HFF-Myc (cell line): ENCODE results near the gene SCN5A.

ENCODE experiments used
- DNase-seq: peaks from one replicate; pipeline ENCODE4 v3.0.0-alpha.2; 2011; ENCODE audit warnings: low read depth; ENCODE audit errors: extremely low read depth
- H3K4me3 ChIP-seq: replicated peaks from 2 replicates; pipeline ENCODE4 v1.5.1; 2011; ENCODE audit warnings: low read depth, mild to moderate bottlenecking, control low read depth, low read length
- TF ChIP-seq, protein P1 (sequence below): IDR thresholded peaks from 2 replicates; pipeline ENCODE4 v1.5.1; 2012; ENCODE audit warnings: mild to moderate bottlenecking, low read depth, low read length, control low read depth; ENCODE audit errors: missing control alignments

The SCN5A gene

DNA sequence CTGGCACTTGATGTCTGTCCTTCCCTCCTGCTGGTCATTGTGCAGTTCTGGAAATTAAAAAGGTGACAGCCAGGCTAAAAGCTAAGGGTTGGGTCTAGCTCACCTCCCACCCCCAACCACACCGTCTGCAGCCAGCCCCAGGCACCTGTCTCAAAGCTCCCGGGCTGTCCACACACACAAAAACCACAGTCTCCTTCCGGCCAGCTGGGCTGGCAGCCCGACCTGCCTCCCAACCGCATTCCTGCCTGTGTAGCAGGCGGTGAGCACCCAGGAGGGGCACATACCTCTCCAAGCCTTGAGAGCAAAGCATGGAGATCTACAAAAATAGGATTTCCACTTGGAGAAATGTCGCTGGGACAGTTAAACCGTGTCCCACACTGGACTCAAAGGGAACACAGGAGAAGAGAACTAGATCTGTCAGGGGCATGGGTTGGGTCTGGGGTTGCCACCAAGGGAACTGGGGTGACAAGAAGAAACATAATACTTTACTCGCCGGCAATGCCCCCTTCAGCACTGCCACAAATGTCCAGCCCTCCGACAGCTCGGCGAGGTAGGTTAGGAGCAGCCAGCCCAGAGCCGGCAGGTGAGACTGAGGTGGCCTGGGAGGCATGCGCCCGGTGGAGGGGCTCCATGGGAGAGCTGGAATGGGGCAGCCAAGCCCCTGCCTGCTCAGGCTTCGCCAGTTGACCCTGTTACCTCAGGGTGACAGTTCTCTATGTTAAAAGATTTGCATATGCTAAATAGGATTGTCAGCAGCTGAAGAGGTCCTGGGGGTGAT is 101.1 kb downstream of the SCN5A start:
- TF ChIP-seq, protein P1, sequence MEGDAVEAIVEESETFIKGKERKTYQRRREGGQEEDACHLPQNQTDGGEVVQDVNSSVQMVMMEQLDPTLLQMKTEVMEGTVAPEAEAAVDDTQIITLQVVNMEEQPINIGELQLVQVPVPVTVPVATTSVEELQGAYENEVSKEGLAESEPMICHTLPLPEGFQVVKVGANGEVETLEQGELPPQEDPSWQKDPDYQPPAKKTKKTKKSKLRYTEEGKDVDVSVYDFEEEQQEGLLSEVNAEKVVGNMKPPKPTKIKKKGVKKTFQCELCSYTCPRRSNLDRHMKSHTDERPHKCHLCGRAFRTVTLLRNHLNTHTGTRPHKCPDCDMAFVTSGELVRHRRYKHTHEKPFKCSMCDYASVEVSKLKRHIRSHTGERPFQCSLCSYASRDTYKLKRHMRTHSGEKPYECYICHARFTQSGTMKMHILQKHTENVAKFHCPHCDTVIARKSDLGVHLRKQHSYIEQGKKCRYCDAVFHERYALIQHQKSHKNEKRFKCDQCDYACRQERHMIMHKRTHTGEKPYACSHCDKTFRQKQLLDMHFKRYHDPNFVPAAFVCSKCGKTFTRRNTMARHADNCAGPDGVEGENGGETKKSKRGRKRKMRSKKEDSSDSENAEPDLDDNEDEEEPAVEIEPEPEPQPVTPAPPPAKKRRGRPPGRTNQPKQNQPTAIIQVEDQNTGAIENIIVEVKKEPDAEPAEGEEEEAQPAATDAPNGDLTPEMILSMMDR, result no peak
- H3K4me3 ChIP-seq, result no peak overlapping the region
- no peak for DNase-seq

DNA sequence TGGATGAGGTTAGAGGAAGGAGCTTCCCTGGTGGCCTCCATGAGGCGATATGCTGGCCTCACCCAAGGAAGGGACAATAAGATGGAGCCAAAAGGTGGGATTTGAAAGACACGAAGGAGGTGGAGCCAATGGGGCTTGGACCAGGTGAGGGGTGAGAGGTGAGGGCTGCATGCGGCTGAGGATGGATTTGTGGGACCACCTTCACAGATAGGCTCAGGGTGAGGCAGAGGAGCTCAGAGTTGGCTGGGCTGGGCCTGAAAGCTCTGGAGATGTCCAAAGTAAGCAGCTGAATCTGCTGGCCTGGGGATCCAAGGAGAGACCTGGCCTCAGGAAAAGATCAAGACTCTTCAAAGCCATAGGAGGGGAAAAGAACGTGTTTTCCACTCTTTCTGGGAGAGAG is 103.5 kb downstream of the SCN5A start:
- TF ChIP-seq, protein P1, result no peak
- no peak overlapping the region for H3K4me3 ChIP-seq
- DNase-seq, result no peak

DNA sequence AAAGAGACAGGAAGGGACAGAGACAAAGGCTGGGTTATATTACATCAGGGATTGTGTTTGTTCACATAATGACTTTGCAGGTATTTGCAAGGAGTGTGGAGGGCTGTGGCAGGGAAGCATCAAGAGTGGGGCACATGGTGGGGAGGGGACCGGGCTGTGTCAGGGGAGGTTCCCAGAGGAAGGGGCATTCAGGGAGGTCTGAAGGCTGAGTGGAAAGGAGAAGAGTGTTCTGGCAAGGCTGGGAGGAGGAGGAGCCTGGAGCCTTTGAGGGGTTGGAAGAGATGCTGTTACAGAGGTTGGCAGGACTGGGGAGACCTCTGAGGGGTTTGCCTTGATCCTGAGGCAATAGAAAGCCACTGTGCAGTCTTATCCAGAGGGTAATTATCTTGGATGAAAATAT is 103.9 kb downstream of the SCN5A start:
- TF ChIP-seq, protein P1, result no peak
- H3K4me3 ChIP-seq, result no peak overlapping the region
- no peak for DNase-seq

DNA sequence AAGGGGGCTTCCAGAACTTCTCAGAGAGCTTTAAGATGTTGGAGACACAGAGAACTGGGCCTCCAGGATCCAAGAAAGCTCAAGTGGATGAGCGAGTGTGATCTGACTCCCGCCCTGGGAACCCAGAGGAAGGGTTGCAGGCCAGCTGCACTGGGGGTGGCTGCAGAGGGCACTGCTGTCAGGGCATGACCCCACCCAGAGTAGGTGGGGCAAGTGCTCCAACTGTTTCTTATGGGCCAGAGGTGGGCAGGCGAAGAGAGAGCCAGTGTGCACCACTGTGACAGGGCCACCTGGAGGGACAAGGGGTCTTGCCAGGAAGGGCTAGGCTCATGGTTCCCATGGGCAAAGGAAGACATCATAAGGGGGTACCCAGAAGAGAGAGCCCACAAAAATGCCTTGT is 104.6 kb downstream of the SCN5A start:
- H3K4me3 ChIP-seq, result no peak overlapping the region
- no peak for DNase-seq
- TF ChIP-seq, protein P1, result no peak

DNA sequence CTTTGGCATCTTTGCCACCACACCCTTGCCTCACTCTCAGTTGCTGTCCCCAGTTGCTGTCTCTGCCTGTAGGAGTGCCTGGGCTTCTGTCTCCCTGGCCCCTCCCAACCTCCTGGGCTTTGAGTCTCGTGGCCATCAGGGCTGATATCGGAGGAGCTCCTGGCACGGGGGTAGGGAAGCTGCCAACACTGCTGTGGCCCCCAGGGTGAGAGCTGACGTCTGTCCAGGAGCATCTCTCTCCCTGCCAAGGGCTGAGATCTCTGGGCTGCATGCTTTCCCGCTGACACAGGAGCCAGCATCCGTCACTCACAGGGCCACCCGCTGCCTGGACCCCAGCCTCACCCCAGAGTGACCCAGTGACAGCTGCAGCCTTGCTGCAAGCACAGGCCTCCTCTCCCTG is 105.9 kb downstream of the SCN5A start:
- TF ChIP-seq, protein P1, result no peak
- DNase-seq, result no peak
- no peak overlapping the region for H3K4me3 ChIP-seq

DNA sequence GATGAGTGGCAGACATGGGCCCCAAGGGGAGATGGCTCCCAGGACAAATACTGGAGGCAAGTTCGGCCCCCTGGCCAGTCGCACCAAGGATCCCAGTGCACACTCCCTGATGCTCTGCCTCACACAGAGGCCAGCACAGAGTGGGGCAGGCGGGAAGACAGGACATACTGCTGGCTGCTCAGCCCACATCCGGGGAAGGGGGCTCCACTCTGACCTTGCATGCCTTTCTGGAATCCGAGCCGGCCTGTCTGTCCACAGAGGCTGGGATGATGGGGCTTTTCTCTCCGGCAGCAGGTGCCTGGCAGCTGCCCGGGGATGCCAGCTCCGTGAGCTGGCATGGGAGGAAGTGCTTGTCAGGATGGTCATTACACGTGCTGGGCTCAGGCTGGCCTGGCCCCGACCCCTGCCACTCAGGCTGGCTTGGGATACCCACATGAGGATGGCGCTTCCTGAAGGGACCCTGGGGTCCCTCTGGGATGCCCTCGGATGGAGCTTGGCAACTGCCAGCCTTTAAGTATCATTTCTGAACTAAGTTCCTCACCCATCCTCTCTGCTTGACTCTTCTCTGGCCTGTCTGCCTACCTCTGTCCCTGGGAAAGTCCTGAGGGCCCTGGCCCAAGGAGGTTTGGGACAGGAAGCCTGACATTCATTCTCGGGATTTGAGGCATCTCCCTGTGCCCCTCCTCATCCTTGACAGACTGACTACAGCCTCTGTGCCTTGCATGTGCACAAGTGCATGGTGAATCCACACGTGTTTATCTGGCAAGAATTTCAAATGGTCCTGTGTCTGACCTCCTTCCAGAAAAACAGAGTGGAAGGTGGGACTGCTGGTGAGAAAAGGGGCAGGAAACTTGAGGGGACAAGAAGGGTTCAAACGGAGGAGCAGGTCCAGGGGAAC is 106.8 kb downstream of the SCN5A start:
- DNase-seq, result no peak
- TF ChIP-seq, protein P1, result no peak
- no peak overlapping the region for H3K4me3 ChIP-seq
